WTC11 (cell line): ENCODE measurements around the gene CYP24A1. TPM values are rescaled to one million over a fixed set of nuclear protein-coding genes. Genes with fewer than 3 reads are reported as not detected.

ENCODE experiments used
- ATAC-seq: fragments of 200-7000 bp; cut with Tn5 transposase; 2 replicates; pipeline ENCODE4 v1.10.0; 2021; ENCODE audit warnings: mild to moderate bottlenecking, moderate library complexity
- CTCF ChIA-PET: fragments of 300-600 bp; sonication (Branson Sonifier 250); formaldehyde crosslinking; loops from one replicate; lab custom pipeline; 2021; ENCODE audit warnings: antibody characterized with exemption; lab: Charles Lee
- POLR2A ChIA-PET: fragments of 350-600 bp; sonication (Branson Sonifier 250); formaldehyde crosslinking; loops from one replicate; lab custom pipeline; 2021; ENCODE audit warnings: antibody characterized with exemption; lab: Charles Lee
- DNase-seq: peaks from one replicate; pipeline ENCODE4 v3.0.0; 2021; ENCODE audit warnings: low spot score
- H3K27ac Mint-ChIP-seq: 2 replicates; pipeline ENCODE4 v1.8.0; 2021; ENCODE audit warnings: mixed read lengths
- H3K27me3 Mint-ChIP-seq: 2 replicates; pipeline ENCODE4 v1.8.0; 2021; ENCODE audit warnings: low read depth, mild to moderate bottlenecking, moderate library complexity, mixed read lengths
- H3K36me3 Mint-ChIP-seq: 2 replicates; pipeline ENCODE4 v1.8.0; 2021; ENCODE audit warnings: mixed read lengths
- H3K4me1 Mint-ChIP-seq: 2 replicates; pipeline ENCODE4 v1.8.0; 2022; ENCODE audit warnings: mixed read lengths
- H3K4me3 Mint-ChIP-seq: 2 replicates; pipeline ENCODE4 v1.8.0; 2021; ENCODE audit warnings: mild to moderate bottlenecking, moderate library complexity, mixed read lengths
- H3K9me3 Mint-ChIP-seq: 2 replicates; pipeline ENCODE4 v1.8.0; 2021; ENCODE audit warnings: mixed read lengths
- ATF1 ChIP-seq: sonication (generic); formaldehyde crosslinking; IDR thresholded peaks from 2 replicates; pipeline ENCODE4 v1.8.1; 2023; ENCODE audit warnings: mild to moderate bottlenecking, moderate library complexity, missing genetic modification reagents
- ETV6 ChIP-seq: sonication (generic); formaldehyde crosslinking; IDR thresholded peaks from 2 replicates; pipeline ENCODE4 v1.8.1; 2022; ENCODE audit warnings: mild to moderate bottlenecking, missing genetic modification reagents
- GABPB1 ChIP-seq: sonication (generic); formaldehyde crosslinking; IDR thresholded peaks from 2 replicates; pipeline ENCODE4 v1.8.1; 2023; ENCODE audit warnings: mild to moderate bottlenecking, missing genetic modification reagents
- GRHL2 ChIP-seq: fragments of 250-450 bp; sonication (Bioruptor Pico); IDR thresholded peaks from 2 replicates; pipeline ENCODE4 v1.8.0; 2022; ENCODE audit warnings: mild to moderate bottlenecking, moderate library complexity; ENCODE audit not compliant: insufficient replicate concordance, severe bottlenecking
- JAZF1 ChIP-seq: fragments of 250-450 bp; sonication (Bioruptor Pico); IDR thresholded peaks from 2 replicates; pipeline ENCODE4 v1.9.0; 2021; ENCODE audit warnings: moderate library complexity, mild to moderate bottlenecking, inconsistent platforms
- MXD4 ChIP-seq: fragments of 250-450 bp; sonication (Bioruptor Pico); IDR thresholded peaks from 2 replicates; pipeline ENCODE4 v1.8.0; 2021; ENCODE audit warnings: mild to moderate bottlenecking, moderate library complexity, borderline replicate concordance
- MYBL2 ChIP-seq: sonication (generic); formaldehyde crosslinking; IDR thresholded peaks from 2 replicates; pipeline ENCODE4 v1.8.1; 2023; ENCODE audit warnings: mild to moderate bottlenecking, moderate library complexity, missing genetic modification reagents
- NR1H2 ChIP-seq: sonication (generic); formaldehyde crosslinking; IDR thresholded peaks from 2 replicates; pipeline ENCODE4 v1.9.0; 2021; ENCODE audit warnings: mild to moderate bottlenecking, moderate library complexity, missing genetic modification reagents
- NR2C2 ChIP-seq: sonication (generic); formaldehyde crosslinking; IDR thresholded peaks from 2 replicates; pipeline ENCODE4 v1.8.0; 2022; ENCODE audit warnings: mild to moderate bottlenecking, missing genetic modification reagents
- NR3C1 ChIP-seq: sonication (generic); formaldehyde crosslinking; conservative IDR thresholded peaks from 2 replicates; pipeline ENCODE4 v1.8.1; 2023; ENCODE audit warnings: low read depth, mild to moderate bottlenecking, missing genetic modification reagents
- ZNF121 ChIP-seq: sonication (generic); formaldehyde crosslinking; IDR thresholded peaks from 2 replicates; pipeline ENCODE4 v1.8.0; 2023; ENCODE audit warnings: missing genetic modification reagents
- ZNF263 ChIP-seq: sonication (generic); formaldehyde crosslinking; IDR thresholded peaks from 2 replicates; pipeline ENCODE4 v1.8.1; 2022; ENCODE audit warnings: low read depth, mild to moderate bottlenecking, moderate library complexity, missing genetic modification reagents
- ZNF396 ChIP-seq: fragments of 250-450 bp; sonication (Bioruptor Pico); IDR thresholded peaks from 2 replicates; pipeline ENCODE4 v1.8.0; 2021; ENCODE audit warnings: mild to moderate bottlenecking, moderate library complexity, borderline replicate concordance
- total RNA-seq: library from RNA; stranded (reverse); gene quantifications from 3 replicates; pipeline ENCODE4 v1.2.3, GENCODE V29; 2021
- TF ChIP-seq, protein P1 (sequence below): sonication (generic); formaldehyde crosslinking; IDR thresholded peaks from 2 replicates; pipeline ENCODE4 v1.8.1; 2022; ENCODE audit warnings: mild to moderate bottlenecking, moderate library complexity, missing genetic modification reagents
- TF ChIP-seq, protein P2 (sequence below): sonication (generic); formaldehyde crosslinking; IDR thresholded peaks from 2 replicates; pipeline ENCODE4 v1.8.1; 2023; ENCODE audit warnings: mild to moderate bottlenecking, missing genetic modification reagents, borderline replicate concordance
- TF ChIP-seq, protein P3 (sequence below): sonication (generic); formaldehyde crosslinking; IDR thresholded peaks from 2 replicates; pipeline ENCODE4 v1.8.1; 2022; ENCODE audit warnings: mild to moderate bottlenecking, missing genetic modification reagents, moderate library complexity, borderline replicate concordance
- TF ChIP-seq, protein P4 (sequence below): sonication (generic); formaldehyde crosslinking; IDR thresholded peaks from 2 replicates; pipeline ENCODE4 v1.8.0; 2022; ENCODE audit warnings: missing genetic modification reagents
- TF ChIP-seq, protein P5 (sequence below): fragments of 250-450 bp; sonication (Bioruptor Pico); IDR thresholded peaks from 2 replicates; pipeline ENCODE4 v1.9.0; 2021; ENCODE audit warnings: moderate library complexity, mild to moderate bottlenecking, inconsistent platforms, borderline replicate concordance
- TF ChIP-seq, protein P6 (sequence below): sonication (generic); formaldehyde crosslinking; IDR thresholded peaks from 2 replicates; pipeline ENCODE4 v1.8.0; 2023; ENCODE audit warnings: missing genetic modification reagents
- TF ChIP-seq, protein P7 (sequence below): sonication (generic); formaldehyde crosslinking; conservative IDR thresholded peaks from 2 replicates; pipeline ENCODE4 v1.8.1; 2022; ENCODE audit warnings: mild to moderate bottlenecking, missing genetic modification reagents
- TF ChIP-seq, protein P8 (sequence below): sonication (generic); formaldehyde crosslinking; IDR thresholded peaks from 2 replicates; pipeline ENCODE4 v1.8.1; 2023; ENCODE audit warnings: mild to moderate bottlenecking, moderate library complexity, missing genetic modification reagents

The CYP24A1 gene
- total RNA-seq, 1 experiment from 2014 or later, result not detected

DNA sequence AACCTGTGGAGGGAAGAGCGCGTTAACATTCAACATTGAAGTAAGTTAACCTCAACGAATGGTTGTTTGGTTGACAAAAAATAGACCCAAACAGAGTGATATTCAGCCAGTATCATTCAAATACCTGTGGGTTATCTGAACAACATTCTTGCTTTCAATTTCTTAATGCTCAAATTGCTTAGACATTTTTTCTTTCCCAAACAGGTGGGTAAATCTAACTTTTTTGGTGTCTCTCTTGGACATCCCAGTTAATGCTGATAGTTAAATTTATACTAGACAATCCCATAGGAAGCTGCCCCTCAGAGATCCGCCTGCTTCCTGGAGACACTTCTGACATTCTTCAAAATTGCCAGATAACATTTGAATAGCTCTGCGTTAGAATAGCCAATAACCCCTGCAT lies 20.0 kb upstream of the CYP24A1 start:
- Mint-ChIP-seq H3K4me1 (peaks cover 9% of the 10 kb centered on the region; the same call in 1 of the 2 replicates), H3K27ac (no peak overlapping the region), H3K4me3 (no peak overlapping the region), H3K9me3 (peaks cover 5% of the 10 kb centered on the region; the same call in 1 of the 2 replicates), H3K36me3 (no peaks in the 10 kb centered on the region), H3K27me3 (no peaks in the 10 kb centered on the region)
- DNase-seq, result no peak
- ChIA-PET CTCF (no interaction called here), POLR2A (no interaction called here)
- no peak for ATAC-seq
- no peak for TF ChIP-seq MXD4 (CRISPR knock-in tag)
- no peak for TF ChIP-seq ATF1 (CRISPR knock-in tag)
- TF ChIP-seq MYBL2 (CRISPR knock-in tag), result no peak
- TF ChIP-seq ZNF396, result no peak
- no peak for TF ChIP-seq NR2C2 (CRISPR knock-in tag)
- TF ChIP-seq, protein P1, sequence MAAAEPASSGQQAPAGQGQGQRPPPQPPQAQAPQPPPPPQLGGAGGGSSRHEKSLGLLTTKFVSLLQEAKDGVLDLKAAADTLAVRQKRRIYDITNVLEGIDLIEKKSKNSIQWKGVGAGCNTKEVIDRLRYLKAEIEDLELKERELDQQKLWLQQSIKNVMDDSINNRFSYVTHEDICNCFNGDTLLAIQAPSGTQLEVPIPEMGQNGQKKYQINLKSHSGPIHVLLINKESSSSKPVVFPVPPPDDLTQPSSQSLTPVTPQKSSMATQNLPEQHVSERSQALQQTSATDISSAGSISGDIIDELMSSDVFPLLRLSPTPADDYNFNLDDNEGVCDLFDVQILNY (CRISPR knock-in tag), result no peak
- TF ChIP-seq ZNF263 (CRISPR knock-in tag), result no peak
- TF ChIP-seq, protein P2, sequence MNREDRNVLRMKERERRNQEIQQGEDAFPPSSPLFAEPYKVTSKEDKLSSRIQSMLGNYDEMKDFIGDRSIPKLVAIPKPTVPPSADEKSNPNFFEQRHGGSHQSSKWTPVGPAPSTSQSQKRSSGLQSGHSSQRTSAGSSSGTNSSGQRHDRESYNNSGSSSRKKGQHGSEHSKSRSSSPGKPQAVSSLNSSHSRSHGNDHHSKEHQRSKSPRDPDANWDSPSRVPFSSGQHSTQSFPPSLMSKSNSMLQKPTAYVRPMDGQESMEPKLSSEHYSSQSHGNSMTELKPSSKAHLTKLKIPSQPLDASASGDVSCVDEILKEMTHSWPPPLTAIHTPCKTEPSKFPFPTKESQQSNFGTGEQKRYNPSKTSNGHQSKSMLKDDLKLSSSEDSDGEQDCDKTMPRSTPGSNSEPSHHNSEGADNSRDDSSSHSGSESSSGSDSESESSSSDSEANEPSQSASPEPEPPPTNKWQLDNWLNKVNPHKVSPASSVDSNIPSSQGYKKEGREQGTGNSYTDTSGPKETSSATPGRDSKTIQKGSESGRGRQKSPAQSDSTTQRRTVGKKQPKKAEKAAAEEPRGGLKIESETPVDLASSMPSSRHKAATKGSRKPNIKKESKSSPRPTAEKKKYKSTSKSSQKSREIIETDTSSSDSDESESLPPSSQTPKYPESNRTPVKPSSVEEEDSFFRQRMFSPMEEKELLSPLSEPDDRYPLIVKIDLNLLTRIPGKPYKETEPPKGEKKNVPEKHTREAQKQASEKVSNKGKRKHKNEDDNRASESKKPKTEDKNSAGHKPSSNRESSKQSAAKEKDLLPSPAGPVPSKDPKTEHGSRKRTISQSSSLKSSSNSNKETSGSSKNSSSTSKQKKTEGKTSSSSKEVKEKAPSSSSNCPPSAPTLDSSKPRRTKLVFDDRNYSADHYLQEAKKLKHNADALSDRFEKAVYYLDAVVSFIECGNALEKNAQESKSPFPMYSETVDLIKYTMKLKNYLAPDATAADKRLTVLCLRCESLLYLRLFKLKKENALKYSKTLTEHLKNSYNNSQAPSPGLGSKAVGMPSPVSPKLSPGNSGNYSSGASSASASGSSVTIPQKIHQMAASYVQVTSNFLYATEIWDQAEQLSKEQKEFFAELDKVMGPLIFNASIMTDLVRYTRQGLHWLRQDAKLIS (CRISPR knock-in tag), result no peak
- TF ChIP-seq GABPB1 (CRISPR knock-in tag), result no peak

DNA sequence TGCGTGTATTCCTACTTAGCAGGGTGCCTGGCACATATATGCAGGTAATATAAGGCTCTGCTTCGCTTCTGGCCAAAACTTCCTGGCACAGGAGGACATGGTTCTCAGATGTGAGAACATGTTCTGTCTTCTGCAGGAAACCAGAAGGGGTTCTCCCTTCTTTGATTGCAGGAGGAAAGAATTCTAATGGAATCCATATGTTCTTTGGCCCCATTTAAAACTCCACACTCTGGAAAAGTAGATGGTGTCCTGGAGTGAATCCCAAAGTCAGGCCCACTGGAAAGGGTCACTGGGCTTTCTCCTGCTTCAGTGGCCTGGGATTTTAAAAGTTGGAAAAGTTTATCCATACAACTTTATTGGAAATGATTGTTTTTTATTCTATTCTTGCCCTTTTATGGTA lies 16.4 kb upstream of the CYP24A1 start:
- Mint-ChIP-seq H3K4me3 (no peak overlapping the region), H3K36me3 (no peaks in the 10 kb centered on the region), H3K27me3 (no peaks in the 10 kb centered on the region), H3K9me3 (peaks cover 5% of the 10 kb centered on the region; the same call in 1 of the 2 replicates), H3K4me1 (0 out of 2 replicates have a peak, but pooled peaks cover 2% of the 10 kb centered on the region), H3K27ac (no peak overlapping the region)
- ChIA-PET CTCF (no interaction called here), POLR2A (no interaction called here)
- ATAC-seq, result no peak
- no peak for DNase-seq
- TF ChIP-seq, protein P3, sequence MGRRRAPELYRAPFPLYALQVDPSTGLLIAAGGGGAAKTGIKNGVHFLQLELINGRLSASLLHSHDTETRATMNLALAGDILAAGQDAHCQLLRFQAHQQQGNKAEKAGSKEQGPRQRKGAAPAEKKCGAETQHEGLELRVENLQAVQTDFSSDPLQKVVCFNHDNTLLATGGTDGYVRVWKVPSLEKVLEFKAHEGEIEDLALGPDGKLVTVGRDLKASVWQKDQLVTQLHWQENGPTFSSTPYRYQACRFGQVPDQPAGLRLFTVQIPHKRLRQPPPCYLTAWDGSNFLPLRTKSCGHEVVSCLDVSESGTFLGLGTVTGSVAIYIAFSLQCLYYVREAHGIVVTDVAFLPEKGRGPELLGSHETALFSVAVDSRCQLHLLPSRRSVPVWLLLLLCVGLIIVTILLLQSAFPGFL (CRISPR knock-in tag), result no peak
- TF ChIP-seq, protein P4, sequence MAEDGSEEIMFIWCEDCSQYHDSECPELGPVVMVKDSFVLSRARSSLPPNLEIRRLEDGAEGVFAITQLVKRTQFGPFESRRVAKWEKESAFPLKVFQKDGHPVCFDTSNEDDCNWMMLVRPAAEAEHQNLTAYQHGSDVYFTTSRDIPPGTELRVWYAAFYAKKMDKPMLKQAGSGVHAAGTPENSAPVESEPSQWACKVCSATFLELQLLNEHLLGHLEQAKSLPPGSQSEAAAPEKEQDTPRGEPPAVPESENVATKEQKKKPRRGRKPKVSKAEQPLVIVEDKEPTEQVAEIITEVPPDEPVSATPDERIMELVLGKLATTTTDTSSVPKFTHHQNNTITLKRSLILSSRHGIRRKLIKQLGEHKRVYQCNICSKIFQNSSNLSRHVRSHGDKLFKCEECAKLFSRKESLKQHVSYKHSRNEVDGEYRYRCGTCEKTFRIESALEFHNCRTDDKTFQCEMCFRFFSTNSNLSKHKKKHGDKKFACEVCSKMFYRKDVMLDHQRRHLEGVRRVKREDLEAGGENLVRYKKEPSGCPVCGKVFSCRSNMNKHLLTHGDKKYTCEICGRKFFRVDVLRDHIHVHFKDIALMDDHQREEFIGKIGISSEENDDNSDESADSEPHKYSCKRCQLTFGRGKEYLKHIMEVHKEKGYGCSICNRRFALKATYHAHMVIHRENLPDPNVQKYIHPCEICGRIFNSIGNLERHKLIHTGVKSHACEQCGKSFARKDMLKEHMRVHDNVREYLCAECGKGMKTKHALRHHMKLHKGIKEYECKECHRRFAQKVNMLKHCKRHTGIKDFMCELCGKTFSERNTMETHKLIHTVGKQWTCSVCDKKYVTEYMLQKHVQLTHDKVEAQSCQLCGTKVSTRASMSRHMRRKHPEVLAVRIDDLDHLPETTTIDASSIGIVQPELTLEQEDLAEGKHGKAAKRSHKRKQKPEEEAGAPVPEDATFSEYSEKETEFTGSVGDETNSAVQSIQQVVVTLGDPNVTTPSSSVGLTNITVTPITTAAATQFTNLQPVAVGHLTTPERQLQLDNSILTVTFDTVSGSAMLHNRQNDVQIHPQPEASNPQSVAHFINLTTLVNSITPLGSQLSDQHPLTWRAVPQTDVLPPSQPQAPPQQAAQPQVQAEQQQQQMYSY, result no peak
- TF ChIP-seq, protein P5, sequence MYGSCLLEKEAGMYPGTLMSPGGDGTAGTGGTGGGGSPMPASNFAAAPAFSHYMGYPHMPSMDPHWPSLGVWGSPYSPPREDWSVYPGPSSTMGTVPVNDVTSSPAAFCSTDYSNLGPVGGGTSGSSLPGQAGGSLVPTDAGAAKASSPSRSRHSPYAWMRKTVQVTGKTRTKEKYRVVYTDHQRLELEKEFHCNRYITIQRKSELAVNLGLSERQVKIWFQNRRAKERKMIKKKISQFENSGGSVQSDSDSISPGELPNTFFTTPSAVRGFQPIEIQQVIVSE, result no peak
- no peak for TF ChIP-seq ZNF121 (CRISPR knock-in tag)
- TF ChIP-seq ATF1 (CRISPR knock-in tag), result no peak
- TF ChIP-seq, protein P6, sequence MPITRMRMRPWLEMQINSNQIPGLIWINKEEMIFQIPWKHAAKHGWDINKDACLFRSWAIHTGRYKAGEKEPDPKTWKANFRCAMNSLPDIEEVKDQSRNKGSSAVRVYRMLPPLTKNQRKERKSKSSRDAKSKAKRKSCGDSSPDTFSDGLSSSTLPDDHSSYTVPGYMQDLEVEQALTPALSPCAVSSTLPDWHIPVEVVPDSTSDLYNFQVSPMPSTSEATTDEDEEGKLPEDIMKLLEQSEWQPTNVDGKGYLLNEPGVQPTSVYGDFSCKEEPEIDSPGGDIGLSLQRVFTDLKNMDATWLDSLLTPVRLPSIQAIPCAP (CRISPR knock-in tag), result no peak
- TF ChIP-seq, protein P7, sequence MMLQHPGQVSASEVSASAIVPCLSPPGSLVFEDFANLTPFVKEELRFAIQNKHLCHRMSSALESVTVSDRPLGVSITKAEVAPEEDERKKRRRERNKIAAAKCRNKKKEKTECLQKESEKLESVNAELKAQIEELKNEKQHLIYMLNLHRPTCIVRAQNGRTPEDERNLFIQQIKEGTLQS, result no peak
- TF ChIP-seq NR3C1, result no peak
- TF ChIP-seq NR1H2, result no peak
- no peak for TF ChIP-seq JAZF1 (CRISPR knock-in tag)
- no peak for TF ChIP-seq ETV6
- TF ChIP-seq GRHL2 (CRISPR knock-in tag), result no peak
- TF ChIP-seq, protein P8, sequence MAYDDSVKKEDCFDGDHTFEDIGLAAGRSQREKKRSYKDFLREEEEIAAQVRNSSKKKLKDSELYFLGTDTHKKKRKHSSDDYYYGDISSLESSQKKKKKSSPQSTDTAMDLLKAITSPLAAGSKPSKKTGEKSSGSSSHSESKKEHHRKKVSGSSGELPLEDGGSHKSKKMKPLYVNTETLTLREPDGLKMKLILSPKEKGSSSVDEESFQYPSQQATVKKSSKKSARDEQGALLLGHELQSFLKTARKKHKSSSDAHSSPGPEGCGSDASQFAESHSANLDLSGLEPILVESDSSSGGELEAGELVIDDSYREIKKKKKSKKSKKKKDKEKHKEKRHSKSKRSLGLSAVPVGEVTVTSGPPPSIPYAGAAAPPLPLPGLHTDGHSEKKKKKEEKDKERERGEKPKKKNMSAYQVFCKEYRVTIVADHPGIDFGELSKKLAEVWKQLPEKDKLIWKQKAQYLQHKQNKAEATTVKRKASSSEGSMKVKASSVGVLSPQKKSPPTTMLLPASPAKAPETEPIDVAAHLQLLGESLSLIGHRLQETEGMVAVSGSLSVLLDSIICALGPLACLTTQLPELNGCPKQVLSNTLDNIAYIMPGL (CRISPR knock-in tag), result no peak
